ENCODE results near the gene ATP5F1B. TPM values are rescaled to one million over a fixed set of nuclear protein-coding genes. Genes with fewer than 3 reads are reported as not detected.
A peak's percentile ranks its signal among the peaks of the same experiment; 100 is the strongest.

ATP5F1B gene
- total and polyA plus RNA-seq, 2 of the 13 experiments (the other 11 are each of a cell fraction or from before 2014, with no cell fraction given) = 1,051 to 1,180 TPM

GRCh38 chr12:56634242-56634836 is 11.4 kb downstream of the ATP5F1B start (continued):
- TF ChIP-seq JDP2 (CRISPR knock-in tag; IDR thresholded peaks at IDR 0.05; ENCODE audit: borderline replicate concordance) (no peak), NFYB (CRISPR knock-in tag; IDR thresholded peaks at IDR 0.05) (0 out of 2 replicates have a peak, but pooled peaks have one; percentile 31), ZNF589 (CRISPR knock-in tag; conservative IDR thresholded peaks at IDR 0.05) (0 out of 2 replicates have a peak, but pooled peaks have one; percentile 23), NR1H2 (CRISPR knock-in tag; IDR thresholded peaks at IDR 0.05; ENCODE audit: borderline replicate concordance, low read depth) (0 out of 2 replicates have a peak, but pooled peaks have one; percentile 30), POLR2AphosphoS5 (IDR thresholded peaks at IDR 0.05; ENCODE audit: low read depth, low read length) (peak; percentile 32; the same call in 1 of the 2 replicates), ZNF572 (CRISPR knock-in tag; IDR thresholded peaks at IDR 0.05) (peak; percentile 16; the same call in 1 of the 2 replicates), ZNF609 (CRISPR knock-in tag; IDR thresholded peaks at IDR 0.05; ENCODE audit: borderline replicate concordance) (no peak), FOXO4 (CRISPR knock-in tag; conservative IDR thresholded peaks at IDR 0.05) (no peak), DRAP1 (CRISPR knock-in tag; IDR thresholded peaks at IDR 0.05) (peak; percentile 81), ZNF878 (CRISPR knock-in tag; IDR thresholded peaks at IDR 0.05) (no peak), ZNF552 (CRISPR knock-in tag; IDR thresholded peaks at IDR 0.05; ENCODE audit: borderline replicate concordance) (no peak), ZNF337 (CRISPR knock-in tag; IDR thresholded peaks at IDR 0.05; ENCODE audit: borderline replicate concordance, low read depth) (no peak), ZGPAT (CRISPR knock-in tag; IDR thresholded peaks at IDR 0.05) (0 out of 2 replicates have a peak, but pooled peaks have one; percentile 30), ZNF503 (CRISPR knock-in tag; IDR thresholded peaks at IDR 0.05) (no peak), MXI1 (IDR thresholded peaks at IDR 0.05; ENCODE audit: borderline replicate concordance, low read depth, low read length) (no peak), SALL2 (CRISPR knock-in tag; IDR thresholded peaks at IDR 0.05) (no peak; the same call in 1 of the 2 replicates)

Measured in HepG2 (cell line).